SU-DHL-6 (cell line): Measurements from ENCODE around the gene PDCD1LG2.

Experiments used
- CTCF ChIP-seq: fragments of 200-600 bp; sonication (generic); IDR thresholded peaks from one replicate; pipeline ENCODE4 v1.5.1; 2017; ENCODE audit warnings: antibody characterized with exemption, mild to moderate bottlenecking, low read length, moderate library complexity; ENCODE audit not compliant: insufficient read depth, poor library complexity, severe bottlenecking
- EZH2phosphoT487 ChIP-seq: fragments of 200-600 bp; sonication (generic), shearing (Covaris generic); conservative IDR thresholded peaks from 2 replicates; pipeline ENCODE4 v1.6.1; 2018; ENCODE audit warnings: mild to moderate bottlenecking, antibody characterized with exemption, low read length, moderate library complexity, mixed read lengths

GRCh38 chr9:5482194-5482593 is 28.1 kb upstream of the PDCD1LG2 start:
- TF ChIP-seq CTCF (no peak), EZH2phosphoT487 (no peak)
